Sigmoid colon (tissue), 4 donors: ENCODE data around the gene EML3.

Source experiments
- CTCF ChIP-seq, 4 experiments: fragments of 450-650 bp in 3 of 4; fragments of 200-600 bp in 1 of 4; IDR thresholded peaks; one replicate each; pipeline ENCODE4 v1.5.1; 2016 to 2019; ENCODE audit warnings: antibody characterized with exemption in 4 of 4, mild to moderate bottlenecking in 3 of 4, moderate library complexity in 2 of 4
- POLR2AphosphoS5 ChIP-seq, 4 donors: sonication (generic); formaldehyde crosslinking; IDR thresholded peaks; one replicate each; pipeline ENCODE4 v1.6.1; 2017; ENCODE audit warnings: antibody characterized with exemption in 4 of 4

- no peak for TF ChIP-seq CTCF (IDR thresholded peaks at IDR 0.05)
- TF ChIP-seq POLR2AphosphoS5 (IDR thresholded peaks at IDR 0.05), result no peak
Observed at GRCh38 chr11:62621027-62621566, 8.5 kb upstream of the EML3 start.
